Astrocyte (in vitro differentiated cells and primary cell): ENCODE results near the gene SLC25A42. TPM values are rescaled to one million over a fixed set of nuclear protein-coding genes. Genes with fewer than 3 reads are reported as not detected.

Experiments used
- DNase-seq: peaks from one replicate; pipeline ENCODE4 v3.0.0-alpha.2; 2010; ENCODE audit warnings: low read depth
- FAIRE-seq: peaks from 2 replicates; lab custom pipeline; 2011; peaks lifted over from hg19 to GRCh38; lab: Jason Lieb, UNC
- H2AFZ ChIP-seq: 2 replicates; pipeline ENCODE4 v1.6.0; 2012; ENCODE audit warnings: low read depth, low read length, inconsistent platforms
- H3K27ac ChIP-seq: 2 replicates; pipeline ENCODE4 v1.5.1; 2011; ENCODE audit warnings: low read depth, low read length, inconsistent platforms
- H3K27me3 ChIP-seq: 2 replicates; pipeline ENCODE4 v1.6.0; 2011; ENCODE audit warnings: low read length, inconsistent platforms; ENCODE audit not compliant: insufficient read depth
- H3K36me3 ChIP-seq: 2 replicates; pipeline ENCODE4 v1.5.1; 2011; ENCODE audit warnings: low read length, inconsistent platforms; ENCODE audit not compliant: insufficient read depth
- H3K4me1 ChIP-seq: 2 replicates; pipeline ENCODE4 v1.5.1; 2011; ENCODE audit warnings: low read length, inconsistent platforms; ENCODE audit not compliant: insufficient read depth
- H3K4me2 ChIP-seq: 2 replicates; pipeline ENCODE4 v1.6.0; 2012; ENCODE audit warnings: low read length, inconsistent platforms
- H3K4me3 ChIP-seq: 2 replicates; pipeline ENCODE4 v1.5.1; 2011; ENCODE audit warnings: low read depth, mild to moderate bottlenecking, low read length, inconsistent platforms; ENCODE audit not compliant: insufficient read depth
- H3K79me2 ChIP-seq: 2 replicates; pipeline ENCODE4 v1.6.0; 2012; ENCODE audit warnings: mild to moderate bottlenecking, low read length, inconsistent platforms; ENCODE audit not compliant: insufficient read depth
- H3K9ac ChIP-seq: 2 replicates; pipeline ENCODE4 v1.6.0; 2012; ENCODE audit warnings: mild to moderate bottlenecking, low read length, inconsistent platforms
- H3K9me3 ChIP-seq: 2 replicates; pipeline ENCODE4 v1.5.1; 2012; ENCODE audit warnings: low read depth, mild to moderate bottlenecking, low read length, inconsistent platforms; ENCODE audit not compliant: insufficient read depth
- H4K20me1 ChIP-seq: 2 replicates; pipeline ENCODE4 v1.6.0; 2012; ENCODE audit warnings: low read length, inconsistent platforms; ENCODE audit not compliant: insufficient read depth
- H3K27ac Mint-ChIP-seq: one replicate; pipeline ENCODE4 v1.8.0; 2021; ENCODE audit warnings: mild to moderate bottlenecking, mixed read lengths; ENCODE audit not compliant: unreplicated experiment
- H3K27me3 Mint-ChIP-seq: one replicate; pipeline ENCODE4 v1.8.0; 2021; ENCODE audit warnings: low read depth, mixed read lengths; ENCODE audit not compliant: unreplicated experiment
- H3K36me3 Mint-ChIP-seq: one replicate; pipeline ENCODE4 v1.8.0; 2021; ENCODE audit warnings: low read depth, mixed read lengths; ENCODE audit not compliant: unreplicated experiment
- H3K4me1 Mint-ChIP-seq: one replicate; pipeline ENCODE4 v1.8.0; 2021; ENCODE audit warnings: low read depth, mixed read lengths; ENCODE audit not compliant: unreplicated experiment
- H3K4me3 Mint-ChIP-seq: one replicate; pipeline ENCODE4 v1.8.0; 2021; ENCODE audit warnings: mild to moderate bottlenecking, moderate library complexity, mixed read lengths; ENCODE audit not compliant: unreplicated experiment
- H3K9me3 Mint-ChIP-seq: one replicate; pipeline ENCODE4 v1.8.0; 2021; ENCODE audit warnings: mild to moderate bottlenecking, mixed read lengths; ENCODE audit not compliant: unreplicated experiment
- CTCF ChIP-seq: IDR thresholded peaks from 2 replicates; pipeline ENCODE4 v1.5.1; 2011; ENCODE audit warnings: low read depth, mild to moderate bottlenecking, inconsistent platforms, low read length, moderate library complexity; ENCODE audit not compliant: insufficient read depth
- EZH2 ChIP-seq: IDR thresholded peaks from 2 replicates; pipeline ENCODE4 v1.6.1; 2012; ENCODE audit warnings: mild to moderate bottlenecking, low read length, inconsistent platforms; ENCODE audit not compliant: insufficient read depth
- total RNA-seq: library from RNA; stranded (reverse); gene quantifications from 2 replicates; pipeline ENCODE4 v1.2.1, GENCODE V29; 2021

SLC25A42 gene
- total RNA-seq, 1 donor from 2014 or later, result 7.6 TPM

DNA sequence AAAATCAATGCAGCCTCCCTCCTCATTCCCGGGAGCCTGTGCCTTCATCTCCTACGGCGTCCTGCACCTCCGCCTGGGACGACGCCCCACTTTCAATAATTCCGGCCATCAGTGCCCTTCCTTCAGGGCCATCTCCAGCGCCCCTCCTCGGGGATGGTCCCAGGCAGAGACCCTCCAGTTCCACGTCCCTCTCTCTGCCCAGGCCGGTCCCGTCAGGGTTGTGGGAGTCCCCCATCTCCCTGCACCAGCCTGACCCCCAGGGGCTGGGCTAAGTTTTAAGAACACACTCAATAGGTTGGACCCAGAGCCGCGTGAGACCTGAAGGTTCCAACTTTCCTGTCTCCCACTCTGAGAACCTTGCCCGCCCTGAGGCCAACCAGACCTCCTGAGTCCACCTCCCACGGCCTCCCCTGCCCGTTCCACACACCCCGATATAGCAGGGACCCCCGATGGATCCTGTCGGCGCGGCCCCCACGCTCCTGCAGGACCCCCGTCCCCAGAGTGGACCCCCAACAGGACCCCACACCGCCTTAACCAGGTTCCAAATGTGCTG lies 73.8 kb downstream of the SLC25A42 start:
- Histone ChIP-seq H3K9me3 (no peaks in the 10 kb centered on the region), H3K4me3 (peak overlapping the region; percentile 89), H3K9ac (peak overlapping the region; percentile 96), H3K36me3 (no peaks in the 10 kb centered on the region), H2AFZ (peak overlapping the region; percentile 94), H3K4me1 (peaks cover 8% of the 10 kb centered on the region), H3K4me2 (peak overlapping the region; percentile 100), H3K27ac (peak overlapping the region; percentile 75), H3K79me2 (peaks cover 12% of the 10 kb centered on the region), H3K27me3 (no peaks in the 10 kb centered on the region), H4K20me1 (peaks cover 3% of the 10 kb centered on the region)
- no peak for DNase-seq
- TF ChIP-seq CTCF (no peak), EZH2 (no peak)
- H3K36me3 Mint-ChIP-seq, result peaks cover 6% of the 10 kb centered on the region
- H3K27ac Mint-ChIP-seq, result peak overlapping the region; percentile 85
- H3K4me1 Mint-ChIP-seq, result peaks cover 3% of the 10 kb centered on the region
- no peak for FAIRE-seq
- H3K9me3 Mint-ChIP-seq, result no peaks in the 10 kb centered on the region
- H3K27me3 Mint-ChIP-seq, result peaks cover 7% of the 10 kb centered on the region
- H3K4me3 Mint-ChIP-seq, result peak overlapping the region; percentile 99

- H3K4me2 ChIP-seq, result peak within 1 kb of the TSS; percentile 100
- no peaks in the 10 kb centered on the region for H3K9me3 ChIP-seq
- no peaks in the 10 kb centered on the region for H3K9me3 Mint-ChIP-seq
- no peak for FAIRE-seq
- TF ChIP-seq EZH2 (no peak), CTCF (no peak)
- H3K79me2 ChIP-seq, result peaks cover 12% of the 10 kb centered on the region
- peaks cover 8% of the 10 kb centered on the region for H3K4me1 ChIP-seq
- H3K4me3 Mint-ChIP-seq, result peak within 1 kb of the TSS; percentile 99
- H3K36me3 Mint-ChIP-seq, result peaks cover 4% of the 10 kb centered on the region
- H2AFZ ChIP-seq, result peak within 1 kb of the TSS; percentile 94
- H3K27me3 Mint-ChIP-seq, result peaks cover 7% of the 10 kb centered on the region
- no peaks in the 10 kb centered on the region for H3K36me3 ChIP-seq
- no peaks in the 10 kb centered on the region for H3K27me3 ChIP-seq
- H3K4me3 ChIP-seq, result peak within 1 kb of the TSS; percentile 89
- peak; percentile 100 for DNase-seq
- peaks cover 3% of the 10 kb centered on the region for H3K4me1 Mint-ChIP-seq
- H3K27ac Mint-ChIP-seq, result peak within 1 kb of the TSS; percentile 85
- H3K9ac ChIP-seq, result peak within 1 kb of the TSS; percentile 96
- peak within 1 kb of the TSS; percentile 75 for H3K27ac ChIP-seq
- peaks cover 3% of the 10 kb centered on the region for H4K20me1 ChIP-seq
These were observed 74.6 kb downstream of the SLC25A42 start, which contains the start of gene TMEM161A for GRCh38 chr19:19138109-19138981. TSS of gene TMEM161A (minus strand) at chr19:19138478. CDS start at chr19:19138428, 50 bp downstream.
